Measurements from ENCODE around the gene AICDA. TPM values are rescaled to one million over a fixed set of nuclear protein-coding genes. Genes with fewer than 3 reads are reported as not detected.

Gene AICDA
- 0.66 TPM for total RNA-seq

GRCh38 chr12:8612629-8613028 is at the start of gene AICDA:
Gene AICDA, minus strand, starts transcription at chr12:8612859. Its CDS starts 92 bp downstream, at chr12:8612767.

Other genes starting within 250 kb of the AICDA start
- gene CLEC6A, start 156.9 kb downstream of the AICDA start, total RNA-seq, result 0.27 TPM
- 0.55 TPM for gene CLEC4D, start 99.4 kb downstream of the AICDA start, total RNA-seq
- not detected for gene CLEC4E, start 72.0 kb downstream of the AICDA start, total RNA-seq
- 96.9 TPM for gene MFAP5, start 50.0 kb upstream of the AICDA start, total RNA-seq
- 132 TPM for gene RIMKLB, start 85.1 kb upstream of the AICDA start, total RNA-seq
- gene A2ML1, start 209.8 kb upstream of the AICDA start, total RNA-seq, result 4.5 TPM

Data from camera-type eye (tissue), 1 donor.